Retinal pigment epithelial cell (primary cell): ENCODE results near the gene KIF26B.

Experiments
- DNase-seq: peaks from one replicate; pipeline ENCODE4 v3.0.0-alpha.2; 2010; ENCODE audit warnings: low read depth
- H3K4me3 ChIP-seq: 2 replicates; pipeline ENCODE4 v1.5.1; 2011; ENCODE audit warnings: mild to moderate bottlenecking, low read length, control low read depth, moderate library complexity
- TF ChIP-seq, protein P1 (sequence below): conservative IDR thresholded peaks from 2 replicates; pipeline ENCODE4 v1.5.1; 2011; ENCODE audit warnings: low read depth, low read length, control low read depth, inconsistent platforms

KIF26B gene

DNA sequence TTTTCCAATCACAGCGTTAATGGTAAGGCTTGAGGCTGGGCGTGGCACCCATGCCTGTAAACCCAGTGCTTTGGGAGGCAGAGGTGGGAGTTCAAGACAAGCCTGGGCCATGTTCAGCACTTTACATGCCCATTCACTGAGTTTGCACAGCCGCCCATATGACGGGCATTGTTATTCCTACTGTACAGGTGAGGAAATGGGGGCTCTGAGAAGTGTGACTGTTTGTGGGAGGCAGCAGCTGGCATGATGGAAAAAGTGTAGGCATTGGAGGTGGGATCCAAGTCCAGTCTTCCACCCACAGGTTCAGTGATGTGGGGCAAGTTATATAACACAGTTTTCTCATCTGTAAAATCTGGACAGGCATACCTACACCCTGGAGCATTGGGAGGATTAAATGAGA is 445.9 kb downstream of the KIF26B start:
- no peak overlapping the region for H3K4me3 ChIP-seq
- DNase-seq, result no peak
- TF ChIP-seq, protein P1, sequence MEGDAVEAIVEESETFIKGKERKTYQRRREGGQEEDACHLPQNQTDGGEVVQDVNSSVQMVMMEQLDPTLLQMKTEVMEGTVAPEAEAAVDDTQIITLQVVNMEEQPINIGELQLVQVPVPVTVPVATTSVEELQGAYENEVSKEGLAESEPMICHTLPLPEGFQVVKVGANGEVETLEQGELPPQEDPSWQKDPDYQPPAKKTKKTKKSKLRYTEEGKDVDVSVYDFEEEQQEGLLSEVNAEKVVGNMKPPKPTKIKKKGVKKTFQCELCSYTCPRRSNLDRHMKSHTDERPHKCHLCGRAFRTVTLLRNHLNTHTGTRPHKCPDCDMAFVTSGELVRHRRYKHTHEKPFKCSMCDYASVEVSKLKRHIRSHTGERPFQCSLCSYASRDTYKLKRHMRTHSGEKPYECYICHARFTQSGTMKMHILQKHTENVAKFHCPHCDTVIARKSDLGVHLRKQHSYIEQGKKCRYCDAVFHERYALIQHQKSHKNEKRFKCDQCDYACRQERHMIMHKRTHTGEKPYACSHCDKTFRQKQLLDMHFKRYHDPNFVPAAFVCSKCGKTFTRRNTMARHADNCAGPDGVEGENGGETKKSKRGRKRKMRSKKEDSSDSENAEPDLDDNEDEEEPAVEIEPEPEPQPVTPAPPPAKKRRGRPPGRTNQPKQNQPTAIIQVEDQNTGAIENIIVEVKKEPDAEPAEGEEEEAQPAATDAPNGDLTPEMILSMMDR, result no peak

DNA sequence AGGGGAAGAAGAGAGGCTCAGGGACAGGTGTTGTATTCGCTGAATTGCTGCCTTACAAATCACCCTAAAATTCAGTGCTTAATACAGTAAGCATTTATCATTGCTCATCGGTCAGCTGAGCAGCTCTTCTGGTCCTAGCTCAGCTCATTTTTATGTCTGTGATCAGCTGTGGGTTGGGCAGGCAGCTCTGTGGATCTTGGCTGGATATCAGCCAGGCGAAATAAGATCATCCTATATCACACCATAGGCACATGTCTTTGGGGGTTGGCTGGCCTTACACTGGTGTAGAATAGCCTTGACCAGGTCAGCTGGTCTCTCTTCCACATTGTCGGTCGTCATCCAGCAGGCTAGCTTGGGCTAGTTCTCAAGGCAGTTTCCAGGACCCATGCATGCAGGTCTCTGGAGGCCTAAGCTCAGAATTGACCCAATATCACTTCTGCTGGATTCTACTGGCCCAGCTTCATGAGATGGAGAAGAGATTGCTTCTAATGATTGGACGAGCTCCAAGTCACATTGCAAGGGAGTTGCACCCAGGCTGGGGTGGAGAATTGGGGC is 448.6 kb downstream of the KIF26B start:
- H3K4me3 ChIP-seq, result no peak overlapping the region
- DNase-seq, result no peak
- TF ChIP-seq, protein P1, result no peak

DNA sequence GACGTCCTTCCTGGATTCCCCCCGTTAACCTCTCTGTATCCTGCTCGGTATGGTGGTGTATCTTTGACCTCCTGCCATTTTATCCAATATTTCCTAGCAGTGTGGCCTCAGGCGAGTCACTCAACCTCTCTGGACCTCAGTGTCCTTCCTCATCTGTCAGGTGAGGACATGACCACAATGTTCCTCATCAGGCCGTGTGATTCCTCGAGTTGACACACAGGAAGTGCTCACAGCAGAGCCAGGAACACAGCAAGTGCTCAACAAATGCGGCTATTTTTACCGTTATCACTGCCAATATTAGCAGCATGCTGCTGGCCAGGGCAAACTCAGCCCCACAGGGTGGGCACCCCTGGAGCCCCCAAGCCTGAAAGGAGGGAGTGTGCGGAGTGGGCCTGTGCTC is 450.2 kb downstream of the KIF26B start:
- DNase-seq, result no peak
- H3K4me3 ChIP-seq, result no peak overlapping the region
- TF ChIP-seq, protein P1, result no peak

DNA sequence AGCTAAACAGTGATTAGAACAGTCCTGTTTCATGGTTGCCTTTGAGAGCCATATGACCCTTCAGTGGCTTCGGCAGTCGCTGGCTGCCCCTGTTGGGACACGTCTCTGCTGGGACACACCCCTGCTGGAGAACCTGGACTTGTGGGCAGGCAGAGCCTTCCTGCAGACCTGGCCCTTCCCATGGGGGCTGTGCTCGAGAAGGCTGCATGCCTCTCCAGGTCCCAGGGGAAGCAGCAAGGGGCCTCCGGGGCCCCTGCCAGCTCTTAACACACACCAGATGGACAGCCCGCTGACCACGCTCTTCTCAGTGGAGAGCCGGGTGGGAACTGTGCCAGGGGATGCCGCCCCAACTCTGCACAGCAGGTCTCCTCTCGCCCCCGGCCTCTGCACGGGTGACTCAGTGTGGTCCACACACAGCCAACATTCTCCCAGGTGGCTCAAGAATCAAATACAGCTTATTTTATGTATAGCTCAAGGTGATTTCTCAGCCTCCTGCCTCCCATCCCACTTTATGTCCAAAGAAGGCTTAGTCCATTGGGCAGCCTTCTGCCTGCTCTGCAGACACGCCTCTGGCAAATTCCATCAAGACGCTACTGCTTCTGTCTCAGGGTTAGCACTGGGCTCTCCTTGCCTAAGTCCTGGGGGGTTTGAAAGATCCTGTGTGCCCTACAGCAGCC is 450.8 kb downstream of the KIF26B start:
- TF ChIP-seq, protein P1, result no peak
- no peak for DNase-seq
- H3K4me3 ChIP-seq, result no peak overlapping the region

DNA sequence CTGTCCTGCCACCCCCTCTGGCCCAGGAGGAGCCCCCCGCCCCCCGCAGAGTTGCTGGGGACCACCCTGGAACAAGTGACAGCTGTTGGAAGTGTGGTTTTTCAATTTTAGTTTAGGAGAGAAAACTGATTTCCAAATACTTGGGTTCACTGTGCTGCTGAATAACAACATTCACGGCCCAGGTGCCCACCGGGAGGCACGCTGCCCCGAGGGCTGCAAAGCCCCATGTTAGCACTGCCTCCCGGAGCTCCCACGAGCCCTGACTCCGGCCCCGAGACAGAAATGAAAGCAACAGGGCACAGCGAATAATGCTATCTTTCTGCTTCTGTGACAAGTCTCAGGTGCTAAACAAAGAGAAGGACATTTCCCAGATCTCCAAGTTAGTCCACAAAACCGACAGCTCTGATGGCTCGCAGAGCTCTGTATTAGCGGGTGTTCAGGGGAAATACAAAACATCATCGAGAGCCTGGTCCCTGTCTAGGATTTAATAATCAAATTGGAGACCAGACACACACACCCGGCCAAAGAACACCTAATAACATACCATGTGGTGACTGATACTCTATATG is 451.5 kb downstream of the KIF26B start:
- DNase-seq, result no peak
- H3K4me3 ChIP-seq, result no peak overlapping the region
- TF ChIP-seq, protein P1, result no peak

DNA sequence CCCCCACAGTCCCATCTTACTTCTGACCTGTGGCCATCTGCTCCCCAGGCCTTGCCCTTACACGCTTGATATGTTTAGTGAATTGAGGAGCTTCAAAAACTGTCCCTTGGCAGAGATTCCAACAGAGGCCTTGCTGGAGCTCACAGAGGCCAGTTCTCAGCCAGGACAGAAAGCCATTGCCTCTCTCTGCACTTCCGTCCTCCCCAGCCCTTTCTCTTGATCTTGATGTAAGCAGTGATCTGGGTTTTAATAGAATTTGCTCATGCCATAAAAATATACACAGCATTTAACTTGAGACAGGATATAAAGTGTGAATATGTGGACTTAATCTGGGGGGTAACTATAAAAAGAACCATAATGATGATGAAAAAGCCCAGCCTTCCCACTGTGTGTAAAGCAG is 453.5 kb downstream of the KIF26B start:
- TF ChIP-seq, protein P1, result no peak
- no peak overlapping the region for H3K4me3 ChIP-seq
- no peak for DNase-seq
